ENCODE results near the gene CEP135.

GRCh38 chr4:56026596-56026995 lies 77.9 kb downstream of the CEP135 start:
- no peak for TF ChIP-seq CTCF (IDR thresholded peaks at IDR 0.05)
- TF ChIP-seq POLR2A (IDR thresholded peaks at IDR 0.05), result no peak
